HG03280 (cell line): ENCODE data around the gene PRSS53.

ENCODE experiments used
- ATAC-seq: cut with Tn5 transposase; IDR thresholded peaks from one replicate; pipeline ENCODE4 v1.9.1; 2021; ENCODE audit warnings: mild to moderate bottlenecking, moderate library complexity; ENCODE audit not compliant: unreplicated experiment

The PRSS53 gene

DNA sequence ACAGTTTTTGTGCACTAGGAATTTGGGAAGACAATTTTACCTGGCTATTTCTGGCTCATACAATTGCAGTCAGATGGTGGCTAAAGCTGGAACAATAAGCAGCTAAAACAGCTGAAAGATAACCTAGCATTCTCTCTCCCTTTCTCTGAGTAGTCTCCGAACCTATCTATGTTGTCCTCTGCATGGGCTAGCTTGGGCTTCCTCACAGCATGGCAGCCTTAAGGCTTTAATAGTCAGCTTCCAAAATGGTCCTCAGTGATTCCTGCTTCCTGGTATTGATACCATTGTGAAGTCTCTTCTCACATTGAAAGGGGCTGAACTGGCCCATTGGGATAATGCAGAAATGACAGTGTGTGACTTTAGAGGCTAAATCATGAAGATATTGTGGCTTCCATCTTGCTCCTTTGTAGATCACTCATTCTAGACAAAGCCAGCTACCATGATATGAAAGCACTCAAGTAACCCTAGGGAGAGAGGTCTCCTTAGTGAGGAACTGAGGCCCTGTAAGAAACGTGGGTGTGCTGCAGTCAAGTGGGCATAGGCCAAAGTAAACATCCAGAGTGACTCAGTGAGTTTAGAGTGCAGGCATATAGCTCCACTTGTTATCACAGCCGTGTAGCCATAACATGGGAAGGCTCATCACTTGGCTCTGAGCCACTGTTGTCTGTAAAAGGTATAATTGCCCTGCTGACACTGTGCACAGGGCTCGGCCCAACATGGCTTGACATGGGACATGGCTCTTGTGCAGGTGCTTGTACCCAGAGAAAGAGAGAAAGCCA lies 11.3 kb upstream of the PRSS53 start:
- no peak for ATAC-seq

DNA sequence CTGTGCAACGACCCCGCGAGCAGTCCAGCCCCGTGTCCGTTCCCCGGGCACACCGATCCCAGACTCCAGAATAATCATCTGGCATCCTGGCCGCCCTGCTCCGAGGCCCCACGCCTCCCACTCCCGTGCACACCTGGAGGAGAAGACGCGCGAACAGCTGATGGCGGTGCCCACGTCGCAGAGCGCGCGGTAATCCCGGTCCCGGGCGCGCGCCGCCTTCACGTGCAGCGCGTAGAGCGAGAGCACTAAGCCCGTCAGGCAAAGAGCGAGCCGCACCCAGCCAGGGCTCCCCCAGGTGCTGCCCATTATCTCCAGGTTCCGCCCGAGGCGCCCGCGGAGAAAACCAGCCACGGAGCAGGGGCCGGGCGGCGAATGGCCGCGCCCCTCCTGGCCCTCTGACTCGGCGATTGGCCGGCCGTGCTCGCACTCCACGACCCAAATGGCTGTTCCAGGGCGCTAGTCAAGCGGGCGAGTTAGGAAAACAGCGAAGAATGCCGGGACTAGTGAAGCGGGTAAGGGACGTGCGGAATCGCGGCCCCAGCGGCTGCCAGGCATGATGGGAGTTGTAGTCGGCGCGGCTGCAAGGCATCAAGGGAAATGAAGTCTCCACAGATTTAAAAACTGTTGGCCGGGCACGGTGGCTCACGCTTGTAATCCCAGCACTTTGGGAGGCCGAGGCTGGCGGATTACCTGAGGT lies 5.8 kb upstream of the PRSS53 start, which contains the start of gene VKORC1:
Gene VKORC1, minus strand, starts transcription at position 374 of the 697 bp plus-strand sequence. Its CDS starts 68 bp downstream, at position 306.
- peak; percentile 79 for ATAC-seq

DNA sequence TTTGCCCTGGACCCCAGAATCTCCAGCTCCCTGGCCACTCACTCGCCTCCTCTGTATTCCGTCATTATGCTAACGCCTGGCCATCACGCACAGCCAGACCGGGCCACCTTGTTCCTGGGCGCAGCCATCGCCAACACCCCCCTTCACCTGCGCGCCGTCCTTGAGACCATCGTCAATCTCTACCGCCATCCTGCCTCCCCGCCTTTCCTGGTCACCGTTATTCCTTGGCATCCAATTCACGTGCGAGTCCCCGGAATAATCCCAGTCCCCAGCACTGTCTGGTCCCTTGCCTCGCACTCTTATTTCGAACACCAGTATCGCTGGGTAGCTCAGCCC lies 5.3 kb upstream of the PRSS53 start:
- peak; percentile 7 for ATAC-seq

DNA sequence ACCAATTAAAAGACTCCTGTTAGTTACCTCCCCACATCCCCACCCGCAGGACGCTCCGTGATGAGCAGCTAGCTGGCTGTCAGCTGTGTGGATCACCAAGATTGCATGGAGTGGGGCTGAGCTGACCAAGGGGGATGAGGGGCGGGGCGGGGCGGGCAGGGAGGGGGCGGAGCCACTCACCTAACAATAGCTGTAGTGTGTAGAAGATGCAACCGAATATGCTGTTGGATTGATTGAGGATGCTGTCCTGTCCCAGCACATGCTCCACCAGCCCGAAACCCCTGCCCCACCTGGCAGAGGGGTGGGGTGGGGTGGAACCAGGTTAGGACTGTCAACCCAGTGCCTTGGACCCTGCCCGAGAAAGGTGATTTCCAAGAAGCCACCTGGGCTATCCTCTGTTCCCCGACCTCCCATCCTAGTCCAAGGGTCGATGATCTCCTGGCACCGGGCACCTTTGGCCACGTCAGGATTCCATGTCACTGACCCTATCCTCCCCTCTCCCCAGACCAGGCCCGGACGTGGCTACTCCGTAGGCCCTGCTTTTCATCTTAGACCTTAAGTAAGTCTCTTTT lies 4.5 kb upstream of the PRSS53 start:
- no peak for ATAC-seq

DNA sequence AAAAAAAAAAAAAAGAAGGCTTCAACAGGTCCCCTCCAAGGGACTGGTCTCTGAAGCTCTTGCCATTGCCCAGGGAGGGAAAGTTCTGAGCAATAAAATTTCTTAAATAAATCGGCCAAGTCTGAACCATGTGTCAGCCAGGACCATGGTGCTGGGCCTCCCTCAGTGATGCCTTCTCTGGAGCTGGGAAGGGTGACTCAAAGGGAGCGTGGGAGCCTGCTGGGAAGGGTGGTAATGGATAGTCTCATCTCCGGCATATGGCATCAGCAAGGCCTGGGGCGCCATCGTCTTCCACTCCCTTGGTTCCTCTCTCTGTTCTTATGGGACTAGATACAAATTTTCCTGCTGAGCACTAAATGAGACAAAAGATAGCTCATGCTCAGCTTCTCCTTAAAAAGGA lies 3.6 kb upstream of the PRSS53 start:
- no peak for ATAC-seq

DNA sequence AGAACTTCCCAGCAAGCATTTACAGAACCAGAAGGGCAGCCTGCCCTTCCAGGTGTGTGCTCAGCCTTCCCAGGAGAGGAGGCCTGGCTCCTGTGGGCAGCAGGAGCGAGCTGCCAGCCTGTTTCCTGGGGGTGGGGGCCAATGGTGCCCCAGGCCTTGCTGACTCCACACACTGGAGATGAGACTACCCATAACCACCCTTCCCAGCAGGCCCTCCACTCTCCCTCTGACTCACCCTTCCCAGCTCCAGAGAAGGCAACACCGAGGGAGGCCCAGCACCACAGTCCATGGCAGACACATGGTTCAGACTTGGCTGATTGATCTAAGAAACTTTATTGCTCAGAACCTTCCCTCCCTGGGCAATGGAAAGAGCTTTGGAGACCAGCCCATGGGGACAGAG lies 1.8 kb upstream of the PRSS53 start:
- no peak for ATAC-seq

DNA sequence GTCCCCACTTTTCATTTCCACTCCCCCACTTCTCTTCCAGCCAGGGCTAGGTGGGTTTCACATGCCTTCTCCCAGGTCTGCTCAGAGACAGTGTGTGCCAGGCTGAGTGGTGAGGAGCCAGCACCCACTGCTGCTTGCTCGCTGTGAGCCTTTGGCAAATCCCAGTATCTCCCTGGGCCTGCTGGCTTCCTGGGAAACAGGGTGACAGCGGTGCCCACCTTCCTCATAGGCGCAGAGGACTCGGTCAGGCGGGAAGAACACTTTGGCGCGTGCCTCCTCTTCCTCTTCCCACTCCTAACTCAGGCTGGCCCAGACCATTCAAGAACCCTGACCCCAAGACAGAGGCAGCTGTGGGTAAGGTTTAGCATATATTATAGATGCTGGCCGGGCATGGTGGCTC lies 456 bp upstream of the PRSS53 start:
- no peak for ATAC-seq

DNA sequence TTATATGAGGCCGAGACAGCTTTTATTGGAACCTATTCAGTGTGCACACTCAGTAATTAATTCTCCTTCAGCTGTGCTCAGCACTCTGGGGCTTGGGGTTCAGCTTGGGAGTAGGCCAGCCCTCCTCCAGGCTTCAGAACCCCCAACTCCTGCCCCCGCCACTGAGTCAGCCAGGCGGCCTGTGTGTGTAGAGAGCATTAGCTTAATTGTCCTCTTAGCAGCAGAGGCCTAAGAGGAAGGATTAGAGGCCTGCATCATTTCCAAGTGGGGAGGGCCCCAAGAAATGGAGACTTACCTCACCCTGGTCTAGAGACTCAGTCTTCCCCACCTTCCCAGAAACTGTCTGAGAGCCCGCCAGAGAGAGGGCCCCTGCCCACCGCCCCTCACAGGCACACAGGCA lies 772 bp downstream of the PRSS53 start:
- ATAC-seq: no peak

DNA sequence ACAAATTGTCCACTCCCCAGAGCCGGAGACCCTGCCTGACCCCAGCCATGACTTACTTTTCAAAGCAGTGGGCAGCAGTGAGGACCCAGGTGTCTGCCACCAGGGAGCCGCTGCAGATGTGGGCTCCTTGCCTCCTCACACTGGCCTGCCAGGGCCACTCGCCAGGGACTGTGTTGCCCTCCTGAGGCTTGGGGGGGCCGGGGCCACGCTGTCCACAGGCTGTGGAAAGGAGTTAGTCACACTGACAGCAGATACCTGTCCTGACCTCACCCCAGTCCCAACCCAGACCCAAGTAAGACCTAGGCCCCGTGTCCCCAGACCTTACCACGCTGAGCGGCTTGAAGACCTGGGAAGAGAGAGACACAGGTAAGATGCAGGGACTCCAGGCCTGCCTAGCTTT lies 1.3 kb downstream of the PRSS53 start:
- no peak for ATAC-seq

DNA sequence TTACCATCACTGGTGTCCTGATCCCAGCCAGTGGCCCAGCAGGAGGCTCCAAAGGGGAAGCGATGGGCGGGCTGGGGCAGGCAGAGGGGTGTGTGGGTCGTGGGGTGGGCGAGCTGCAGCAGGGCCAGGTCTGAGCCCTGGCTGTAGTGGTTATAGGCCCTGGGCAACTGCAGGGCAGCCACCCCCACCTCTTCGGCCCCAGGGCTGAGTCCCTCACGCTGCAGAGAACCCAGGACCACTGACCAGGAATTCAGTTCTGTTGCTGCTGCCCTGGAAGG lies 2.2 kb downstream of the PRSS53 start:
- no peak for ATAC-seq

DNA sequence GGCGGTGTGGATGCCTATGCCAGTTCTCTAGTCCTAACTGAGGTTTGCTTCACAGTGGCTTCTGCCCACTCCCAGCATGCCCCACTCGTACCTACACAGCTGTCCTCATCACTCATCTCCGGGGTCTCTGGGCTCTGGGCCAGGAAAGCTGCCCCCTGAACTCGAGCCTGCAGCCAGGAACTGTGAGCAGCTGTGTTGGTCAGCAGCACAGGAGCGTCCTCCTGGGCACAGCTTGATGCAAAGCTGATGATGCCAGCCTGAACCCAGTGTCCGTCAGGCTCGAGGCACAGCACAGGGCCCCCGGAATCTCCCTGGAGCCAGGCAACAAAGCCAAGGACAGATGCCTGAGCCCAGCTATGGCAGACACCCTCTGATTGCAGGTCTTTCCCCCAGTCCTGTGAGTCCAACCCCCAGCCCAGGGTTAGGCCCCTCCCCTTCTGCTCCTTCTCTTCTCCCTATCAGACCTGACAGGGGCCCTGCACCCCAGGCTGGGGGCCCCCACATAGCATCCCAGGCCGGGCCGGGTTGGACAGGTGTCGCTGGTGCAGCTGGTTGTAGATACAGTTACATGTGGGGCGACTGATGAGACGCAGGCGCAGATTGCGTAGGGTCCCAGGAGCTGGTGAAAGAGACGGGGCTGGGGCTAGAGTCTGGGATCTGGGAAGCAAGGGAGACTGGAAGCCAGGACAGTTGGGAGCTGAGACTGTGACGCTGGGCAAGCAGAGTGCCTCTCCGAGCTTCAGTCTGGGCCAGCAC lies 2.7 kb downstream of the PRSS53 start:
- no peak for ATAC-seq

DNA sequence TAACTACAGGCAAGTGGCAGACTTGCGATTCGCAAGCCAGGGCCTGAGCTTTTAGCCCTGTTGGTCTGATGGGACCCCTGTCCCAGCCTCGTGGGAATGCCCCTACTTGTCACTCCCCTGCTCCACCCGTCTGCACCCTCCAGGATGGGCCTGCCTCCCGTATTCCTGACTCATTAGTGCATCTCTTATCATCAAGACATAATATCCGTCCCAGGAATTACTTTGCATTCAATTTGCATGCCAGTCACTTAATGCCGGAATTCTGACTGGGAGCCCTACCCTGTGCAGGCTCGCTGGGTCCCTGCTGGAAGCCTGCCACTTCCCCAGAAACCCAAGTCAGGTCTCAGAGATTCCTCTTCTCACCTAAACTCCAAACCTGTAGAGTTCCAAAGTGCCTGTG lies 3.3 kb downstream of the PRSS53 start:
- ATAC-seq: no peak

DNA sequence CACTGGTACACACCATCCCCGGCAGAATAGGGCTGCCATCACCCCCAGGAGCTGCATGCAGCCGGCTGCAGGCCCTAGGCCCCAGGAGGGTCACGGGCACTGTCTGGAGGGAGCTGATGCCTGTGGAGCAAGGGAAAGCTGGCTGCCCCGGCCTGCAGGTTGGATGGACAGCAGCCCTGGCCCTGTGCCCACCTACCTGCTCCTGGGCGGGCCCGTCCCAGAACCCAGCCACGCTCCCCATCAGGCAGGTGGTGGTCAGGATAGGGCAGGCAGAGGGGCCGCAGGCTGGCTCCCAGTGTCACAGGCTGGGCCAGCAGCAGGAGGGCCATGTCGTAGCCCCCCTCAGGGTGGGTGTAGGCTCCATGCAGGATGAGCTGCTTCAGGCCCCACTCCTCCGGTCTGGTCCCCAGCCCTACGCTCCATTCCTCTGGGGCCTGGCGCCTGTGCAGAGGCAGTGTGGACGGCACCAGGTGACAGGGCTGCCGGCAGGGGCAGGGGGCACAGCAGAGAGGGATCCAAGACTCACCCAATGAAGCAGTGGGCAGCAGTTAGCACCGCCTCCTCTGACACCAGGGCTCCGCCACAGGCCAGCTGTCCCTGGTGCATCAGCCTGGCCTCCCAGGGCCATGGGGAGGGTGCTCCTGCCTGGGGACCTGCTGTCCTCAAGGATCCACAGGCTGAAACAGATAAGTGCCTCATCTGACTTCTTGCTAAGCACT lies 4.0 kb downstream of the PRSS53 start:
- no peak for ATAC-seq

DNA sequence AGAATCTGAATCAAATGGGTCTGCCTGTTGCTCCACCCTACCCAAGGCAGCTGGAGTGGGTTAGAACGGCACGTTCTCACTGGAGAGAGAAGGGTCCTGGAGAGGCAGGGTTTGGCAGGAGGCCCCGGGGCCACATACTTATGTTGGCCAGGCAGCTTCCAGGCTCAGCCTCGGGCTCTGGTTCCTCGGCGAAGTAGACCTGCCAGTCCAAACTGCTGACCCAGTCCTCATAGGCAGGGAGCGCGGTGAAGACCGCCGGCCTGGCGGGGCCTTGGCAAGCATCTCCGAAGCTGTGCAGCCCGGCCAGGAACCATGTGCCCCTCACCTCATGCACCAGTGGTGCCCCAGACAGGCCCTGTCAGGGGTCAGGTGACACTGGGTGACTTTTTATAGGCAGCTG lies 4.8 kb downstream of the PRSS53 start:
- no peak for ATAC-seq

DNA sequence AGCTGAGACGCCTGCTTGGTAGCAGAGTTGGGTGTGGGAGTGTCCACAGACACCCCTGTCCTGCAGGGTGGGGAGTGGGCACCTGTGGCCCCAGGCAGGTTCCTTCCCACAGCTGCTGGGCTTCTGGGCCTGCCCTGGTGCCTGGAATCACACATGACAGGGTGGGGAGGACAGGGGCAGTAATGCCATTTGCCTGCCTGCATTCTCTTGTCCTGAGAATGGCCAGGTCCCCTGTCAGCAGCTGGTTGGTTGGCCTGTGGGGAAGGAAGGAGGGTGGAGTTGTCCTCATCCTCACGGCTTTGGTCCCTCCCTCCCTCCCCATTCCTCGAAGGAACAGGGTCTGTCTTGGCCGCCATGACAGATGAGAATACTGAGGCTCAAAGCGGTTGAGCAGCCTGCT lies 5.2 kb downstream of the PRSS53 start:
- ATAC-seq: no peak

DNA sequence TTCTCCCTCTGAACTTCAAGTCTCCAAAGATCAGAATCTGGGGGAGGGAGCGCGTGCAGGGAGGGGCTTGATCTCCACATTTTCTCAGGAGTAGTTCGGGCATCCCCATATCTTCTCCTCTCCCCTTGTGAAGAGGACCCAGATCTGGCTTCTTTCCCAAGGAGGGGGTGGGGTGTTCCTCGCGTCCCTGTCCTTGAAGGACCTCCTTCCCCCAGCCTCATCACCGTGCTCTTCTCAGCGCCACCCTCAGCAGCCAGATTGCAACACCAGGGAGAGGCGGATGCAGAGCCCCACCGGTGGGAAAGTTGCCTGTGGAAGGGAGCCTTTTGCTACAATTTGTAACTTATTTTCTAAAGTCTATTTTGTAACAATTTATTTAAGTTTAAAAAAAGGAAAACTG lies 5.7 kb downstream of the PRSS53 start:
- no peak for ATAC-seq

DNA sequence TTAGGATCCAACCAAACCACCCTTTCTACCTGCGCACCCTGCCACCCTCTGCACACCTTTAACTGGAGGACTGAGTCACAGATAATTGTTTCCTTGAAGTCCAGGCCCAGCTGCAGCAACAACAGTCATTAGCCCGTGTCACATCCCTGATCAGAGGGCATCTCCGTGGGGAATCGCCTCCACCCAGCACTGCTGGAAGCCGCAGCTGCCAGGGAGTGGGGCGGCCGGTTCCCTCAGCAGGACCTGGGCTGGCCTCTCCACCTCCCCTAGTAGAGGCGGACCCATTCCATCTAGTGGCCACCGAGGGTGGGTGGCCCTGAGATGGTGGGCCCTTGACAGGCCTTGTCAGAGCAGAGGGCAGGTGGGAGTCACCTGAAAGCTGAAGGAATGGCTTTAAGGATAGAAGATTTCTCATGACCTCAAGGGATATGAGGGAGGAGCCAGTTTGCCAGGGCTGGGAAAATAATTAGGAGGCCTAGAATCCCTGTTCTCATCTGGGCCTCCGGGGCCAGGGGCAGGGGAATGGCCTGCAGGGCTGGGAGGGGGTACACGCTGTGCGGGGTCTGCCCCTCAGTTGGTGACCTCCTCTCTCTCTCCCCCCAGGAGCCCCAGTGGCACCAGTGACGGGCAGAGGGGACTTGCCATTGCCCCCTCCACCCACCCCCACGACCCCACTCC lies 6.2 kb downstream of the PRSS53 start:
- ATAC-seq: no peak

DNA sequence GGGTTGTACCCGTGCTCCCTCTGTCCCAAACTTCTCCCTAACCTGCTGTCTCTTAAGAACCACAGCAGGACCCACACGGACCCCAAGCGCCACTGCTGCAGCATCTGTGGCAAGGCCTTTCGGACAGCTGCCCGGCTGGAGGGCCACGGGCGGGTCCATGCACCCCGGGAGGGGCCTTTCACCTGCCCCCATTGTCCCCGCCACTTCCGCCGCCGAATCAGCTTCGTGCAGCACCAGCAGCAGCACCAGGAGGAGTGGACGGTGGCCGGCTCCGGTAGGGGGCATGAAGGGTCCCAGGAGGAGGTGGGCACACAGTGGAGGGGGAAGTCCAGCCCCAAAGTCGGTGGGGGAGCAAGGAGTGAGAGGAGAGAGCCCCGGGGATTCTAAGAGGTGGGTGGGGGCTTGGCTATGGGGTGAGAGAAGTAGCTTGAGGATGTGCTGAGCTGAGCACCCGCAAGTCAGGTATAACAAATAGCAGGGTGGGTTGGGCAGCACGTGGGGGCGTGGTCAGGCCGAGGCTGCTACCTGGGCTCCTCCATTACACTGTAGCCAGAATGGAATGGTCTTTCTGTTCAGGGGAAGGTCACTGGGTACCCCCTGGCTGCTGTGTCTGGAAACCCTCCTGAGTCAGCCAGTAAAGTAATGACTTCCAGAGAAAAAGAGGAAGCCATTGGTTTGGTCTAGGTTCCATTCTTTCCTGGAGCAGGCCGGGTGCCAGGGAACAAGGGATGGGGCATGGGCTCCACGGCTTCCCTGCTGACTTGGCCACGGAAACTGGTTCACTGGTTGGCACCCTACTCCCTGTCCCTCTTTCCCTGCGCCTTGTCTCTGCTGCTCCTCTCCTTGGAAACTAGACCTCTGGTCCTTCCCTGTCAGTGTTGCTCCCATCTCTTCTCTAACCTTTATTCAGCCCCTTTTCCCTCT lies 7.1 kb downstream of the PRSS53 start:
- ATAC-seq: no peak

DNA sequence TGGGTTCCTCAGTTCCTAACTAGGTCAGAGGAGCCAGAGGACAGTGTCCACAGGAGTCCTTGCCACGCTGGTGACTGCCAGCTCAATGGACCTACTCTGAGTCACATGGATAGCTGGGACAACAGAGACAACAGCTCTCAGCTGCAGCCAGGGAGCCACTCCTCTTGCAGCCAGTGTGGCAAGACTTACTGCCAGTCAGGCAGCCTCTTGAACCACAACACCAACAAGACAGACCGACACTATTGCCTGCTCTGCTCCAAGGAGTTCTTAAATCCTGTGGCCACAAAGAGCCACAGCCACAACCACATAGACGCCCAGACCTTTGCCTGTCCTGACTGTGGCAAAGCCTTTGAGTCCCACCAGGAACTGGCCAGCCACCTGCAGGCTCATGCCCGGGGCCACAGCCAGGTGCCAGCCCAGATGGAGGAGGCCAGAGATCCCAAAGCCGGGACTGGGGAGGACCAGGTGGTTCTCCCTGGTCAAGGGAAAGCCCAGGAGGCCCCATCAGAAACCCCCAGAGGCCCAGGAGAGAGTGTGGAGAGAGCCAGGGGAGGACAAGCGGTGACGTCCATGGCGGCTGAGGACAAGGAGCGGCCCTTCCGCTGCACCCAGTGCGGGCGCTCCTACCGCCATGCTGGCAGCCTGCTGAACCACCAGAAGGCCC lies 7.9 kb downstream of the PRSS53 start:
- ATAC-seq: no peak
